Stimulated activated CD4-positive, alpha-beta T cell treated with anti-CD3 and anti-CD28 coated beads, TNF-alpha, amount 100 ng/mL, for 24 hours (primary cell): ENCODE data around the gene KBTBD7.
"Not testable (repeated sequence)": the region's sequence is repeated elsewhere in the genome, so short reads cannot be mapped to it uniquely, and the experiment has no call there.

ENCODE experiments used
- DNase-seq, 3 experiments: peaks; one replicate each; pipeline ENCODE4 v3.0.0-alpha.2; 2020; ENCODE audit warnings: low read depth in 3 of 3

The KBTBD7 gene

DNA sequence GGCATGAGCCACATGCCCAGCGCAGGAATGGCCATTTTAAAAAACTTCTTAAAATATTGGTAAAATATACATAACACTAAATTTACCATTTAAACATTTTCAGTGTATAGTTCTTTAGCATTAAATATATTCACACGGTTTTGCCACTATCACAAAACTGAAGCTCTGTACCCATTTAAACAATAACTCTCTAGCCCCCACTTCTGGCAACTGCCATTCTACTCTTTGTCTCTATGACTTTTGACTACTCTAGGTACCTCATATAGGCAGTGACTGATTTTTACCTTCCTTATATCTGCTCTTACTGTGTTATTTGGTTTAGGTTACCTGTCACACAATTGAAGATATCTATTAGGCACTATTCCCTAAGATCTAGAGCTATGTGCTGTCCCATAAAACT, 2.3 kb upstream of the KBTBD7 start:
- no peak for DNase-seq

DNA sequence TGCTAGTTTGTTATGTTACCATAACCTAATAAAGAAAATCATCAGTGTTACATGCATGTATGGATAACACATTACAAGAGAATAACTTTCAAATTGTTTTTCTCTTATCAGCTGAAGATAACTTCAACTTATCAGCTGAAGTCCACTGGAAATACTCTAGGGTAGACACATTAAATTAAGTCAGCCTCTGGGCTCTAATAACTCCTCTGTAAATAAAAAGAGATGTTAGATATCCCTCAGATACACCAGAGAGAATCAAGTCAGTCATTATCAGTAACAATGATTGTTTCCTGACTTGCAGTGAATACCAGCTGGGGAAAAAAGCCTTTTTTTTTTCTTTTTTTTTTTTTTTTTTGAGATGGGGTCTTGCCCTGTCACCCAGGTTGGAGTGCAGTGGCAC, 1.6 kb upstream of the KBTBD7 start:
- DNase-seq: no peak

DNA sequence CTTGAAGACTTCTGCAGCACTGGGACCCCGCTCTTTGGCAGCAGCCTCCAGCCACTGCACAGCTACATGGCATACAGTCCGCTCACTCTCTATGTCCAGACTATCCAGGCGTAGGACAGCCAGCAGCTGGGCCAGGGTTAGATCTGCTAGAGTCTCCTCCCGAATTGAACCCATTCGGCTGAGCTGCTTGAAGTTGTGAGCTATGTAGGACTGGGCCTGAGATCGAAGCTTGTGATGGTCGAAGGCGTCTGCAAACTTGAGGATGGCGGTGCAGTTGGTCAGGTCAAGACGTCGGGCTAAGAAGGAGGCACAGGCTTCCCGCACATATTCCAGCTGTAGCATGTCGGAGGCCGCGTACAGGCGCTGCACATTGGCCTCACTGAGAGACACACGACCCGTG, 900 bp downstream of the KBTBD7 start:
- no peak for DNase-seq

DNA sequence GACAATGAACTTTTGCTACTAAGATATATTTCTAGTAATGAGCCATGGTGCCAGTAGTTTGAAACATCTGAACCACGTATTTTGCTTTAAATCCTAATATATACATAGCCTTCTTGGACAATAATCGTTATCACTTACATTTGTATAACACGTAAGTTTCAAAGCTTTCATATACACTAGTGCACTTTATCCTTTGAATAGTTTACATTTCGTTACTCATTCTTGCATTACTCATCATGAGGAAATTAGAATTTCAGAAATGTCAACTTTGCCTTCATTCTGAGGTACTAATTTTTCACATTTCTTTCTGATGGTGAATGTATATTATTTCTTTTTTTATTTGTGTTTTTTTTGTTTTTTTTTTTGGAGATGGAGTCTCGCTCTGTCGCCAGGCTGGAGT, 5.8 kb downstream of the KBTBD7 start:
- no peak for DNase-seq

DNA sequence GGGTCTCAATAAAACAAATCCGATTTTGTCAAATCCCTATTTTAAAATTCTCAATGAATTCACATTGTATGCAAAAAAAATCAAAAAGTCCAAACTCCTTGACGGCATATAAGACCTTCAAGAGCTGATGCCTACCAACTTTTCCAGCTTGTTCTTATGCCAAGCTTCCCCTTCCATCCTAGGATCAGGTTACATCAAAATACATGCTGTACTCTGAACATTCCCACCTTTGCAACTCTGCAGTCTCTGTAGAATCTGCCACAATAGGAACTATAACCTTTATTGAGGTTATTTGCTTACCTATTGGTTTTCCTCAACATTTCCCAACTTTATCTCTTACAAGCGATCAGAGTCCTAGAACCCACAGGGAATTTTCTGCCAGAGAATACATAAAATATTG, 7.9 kb downstream of the KBTBD7 start:
- no peak for DNase-seq

DNA sequence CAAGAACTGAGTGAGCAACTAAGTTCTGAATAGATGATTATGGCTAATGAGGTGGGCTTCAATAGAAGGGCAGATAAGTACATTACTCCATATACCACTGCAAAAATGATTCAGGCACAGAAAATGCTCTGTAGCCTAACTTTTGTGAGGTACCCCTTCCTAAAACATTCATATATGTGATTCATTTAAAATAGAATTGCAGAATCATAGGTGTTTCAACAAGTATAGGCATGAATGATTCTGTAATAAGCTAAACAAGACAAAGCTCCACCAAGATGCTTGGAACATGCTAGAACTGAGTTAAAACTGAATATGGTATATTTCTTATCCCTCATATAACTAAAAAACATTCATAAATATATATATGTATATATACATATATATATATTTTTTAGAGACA, 12.1 kb downstream of the KBTBD7 start:
- no peak for DNase-seq

DNA sequence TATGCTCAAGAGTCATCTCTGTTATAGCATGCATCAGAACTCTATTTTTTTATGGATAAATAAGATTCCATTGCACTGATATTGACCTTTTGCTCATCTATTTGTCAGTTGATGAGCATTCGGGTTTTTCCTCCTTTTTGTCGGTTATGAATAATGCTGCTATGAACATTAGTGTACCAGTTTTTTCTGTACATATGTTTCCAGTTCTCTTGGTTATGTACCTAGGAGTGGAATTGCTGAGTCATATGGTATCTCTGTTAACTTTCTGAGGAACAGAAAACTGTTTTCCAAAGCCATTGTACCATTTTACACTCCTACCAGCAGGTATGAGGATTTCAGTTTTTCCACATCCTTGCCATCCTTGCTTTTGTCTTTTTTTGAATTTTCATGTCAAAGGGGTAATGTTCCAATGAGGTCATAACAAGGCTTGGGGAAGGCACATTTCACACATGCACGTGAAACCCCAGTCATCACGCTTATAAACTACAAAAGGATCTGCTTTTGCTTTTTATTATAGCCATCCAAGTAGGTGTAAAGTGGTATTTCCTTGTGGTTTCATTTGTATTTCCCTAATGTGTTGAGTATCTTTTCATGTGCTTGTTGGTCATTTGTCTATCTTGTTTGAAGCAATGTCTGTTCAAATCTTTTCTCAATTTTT, 14.6 kb downstream of the KBTBD7 start:
- no peak for DNase-seq

DNA sequence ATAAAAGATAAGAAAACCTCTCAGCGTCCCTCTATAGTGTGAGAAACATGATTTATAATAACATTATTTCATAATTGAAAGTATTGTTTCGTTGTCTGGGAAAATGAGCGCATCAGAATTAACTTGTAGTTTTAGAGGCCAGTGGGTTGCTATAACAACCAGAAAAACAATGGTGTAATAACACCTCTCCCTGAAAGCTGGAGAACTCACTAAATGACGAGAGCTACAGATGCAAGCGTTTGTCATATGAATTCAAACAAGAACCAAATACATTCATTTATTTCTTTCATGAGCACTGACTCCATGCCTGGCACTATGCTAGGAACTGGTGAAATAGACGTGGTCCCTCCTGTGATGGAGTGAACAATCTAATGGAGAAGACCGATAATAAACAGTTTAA, 16.3 kb downstream of the KBTBD7 start:
- no peak for DNase-seq

DNA sequence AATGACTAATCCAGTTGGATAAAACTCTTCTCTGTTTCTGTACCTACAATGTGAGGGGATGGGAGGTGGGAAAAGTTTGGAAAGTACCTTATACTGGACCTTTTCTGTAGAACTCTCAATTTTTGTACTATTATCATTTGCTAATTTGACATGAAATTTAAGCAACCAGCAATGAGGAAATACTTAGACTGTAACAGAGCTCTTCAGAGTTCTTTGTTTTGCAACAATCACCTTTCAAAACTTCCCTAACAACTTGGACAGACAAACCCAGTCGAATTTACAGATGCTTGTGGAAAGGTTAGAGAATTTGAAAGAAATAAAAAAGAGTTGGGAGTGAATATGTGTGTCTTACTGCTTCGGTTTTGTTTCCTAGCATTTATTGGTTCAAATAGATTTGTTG, 16.8 kb downstream of the KBTBD7 start:
- DNase-seq: no peak

DNA sequence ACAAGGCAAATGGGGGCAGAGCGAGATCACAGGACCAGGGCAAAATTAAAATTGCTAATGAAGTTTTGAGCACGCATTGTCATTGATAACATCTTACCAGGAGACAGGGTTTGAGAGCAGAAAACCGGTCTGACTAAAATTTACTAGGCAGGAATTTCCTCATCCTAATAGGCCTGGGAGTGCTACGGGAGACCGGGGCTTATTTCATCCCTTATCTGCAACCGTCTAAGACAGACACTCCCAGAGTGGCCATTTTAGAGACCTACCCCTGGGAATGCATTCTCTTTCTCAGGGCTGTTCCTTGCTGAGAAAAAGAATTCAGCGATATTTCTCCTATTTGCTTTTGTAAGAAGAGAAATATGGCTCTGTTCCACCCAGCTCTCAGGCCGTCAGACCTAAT, 18.8 kb downstream of the KBTBD7 start:
- not testable (repeated sequence) for DNase-seq

DNA sequence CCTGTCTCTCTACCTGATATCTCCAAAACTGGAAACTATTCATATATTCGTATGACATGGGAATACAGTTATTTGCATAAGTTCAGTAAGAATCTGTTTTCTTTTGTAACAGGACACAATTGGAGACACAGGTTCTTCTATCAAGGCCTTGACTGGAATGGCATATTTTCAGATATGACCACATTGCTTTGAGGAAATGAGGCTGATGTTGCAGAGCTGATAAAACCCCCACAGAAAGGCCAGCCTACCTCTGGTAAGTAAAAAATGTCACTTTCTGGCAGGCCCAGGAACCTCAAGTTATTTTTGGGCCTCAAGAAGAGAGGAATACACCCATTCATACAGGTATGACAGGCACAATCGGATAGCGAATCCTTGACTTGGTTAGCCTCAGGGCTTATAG, 32.2 kb downstream of the KBTBD7 start:
- no peak for DNase-seq

DNA sequence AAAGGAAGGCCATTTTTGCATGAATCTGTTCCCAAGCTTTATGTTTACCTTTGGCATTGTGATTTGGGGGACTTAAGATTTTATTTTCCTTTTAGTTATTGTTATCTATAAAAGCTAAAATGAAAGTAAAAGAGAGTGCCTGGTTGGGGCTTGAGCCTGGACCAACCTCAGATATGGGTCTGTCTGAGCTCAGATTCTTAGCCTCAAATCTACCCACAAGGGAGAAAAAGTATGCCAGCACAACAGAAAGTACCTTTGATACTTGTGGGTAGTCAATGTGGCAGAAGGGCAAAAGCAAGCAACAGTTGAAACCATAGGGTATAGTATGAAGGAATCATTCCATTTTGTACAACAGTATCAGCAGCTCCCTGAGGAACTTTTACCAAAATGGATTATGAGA, 35.2 kb downstream of the KBTBD7 start:
- no peak for DNase-seq

DNA sequence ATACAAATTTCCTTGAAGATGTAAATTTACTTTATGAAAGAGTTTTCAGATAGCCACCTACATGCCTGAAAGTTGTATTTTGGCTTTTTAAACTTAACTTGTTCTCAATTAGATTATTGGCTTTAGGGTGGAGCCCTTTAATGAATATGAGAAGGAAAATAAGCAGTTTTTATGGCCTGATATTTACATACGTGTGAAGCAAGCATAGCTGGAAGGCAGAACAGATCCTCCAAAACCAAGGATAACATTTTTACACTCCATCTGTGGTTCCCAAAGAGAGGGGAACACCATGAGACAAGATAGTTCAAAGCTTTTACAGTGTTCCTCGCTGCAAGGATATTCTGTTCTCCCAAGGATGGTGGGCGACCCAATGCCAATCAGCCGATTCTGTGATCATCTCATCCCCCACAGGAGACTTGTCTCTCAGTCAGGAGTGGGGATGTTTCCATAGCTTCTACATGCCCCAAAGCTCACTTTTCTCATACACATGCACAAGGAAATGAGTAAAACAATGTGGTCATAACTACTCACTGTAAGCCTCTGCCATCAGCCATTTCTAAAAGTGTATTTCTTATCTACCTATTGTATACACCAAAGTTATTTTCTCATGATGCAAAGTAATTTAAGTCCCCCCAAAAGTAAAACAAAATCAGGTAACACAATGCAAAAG, 37.2 kb downstream of the KBTBD7 start:
- no peak for DNase-seq

DNA sequence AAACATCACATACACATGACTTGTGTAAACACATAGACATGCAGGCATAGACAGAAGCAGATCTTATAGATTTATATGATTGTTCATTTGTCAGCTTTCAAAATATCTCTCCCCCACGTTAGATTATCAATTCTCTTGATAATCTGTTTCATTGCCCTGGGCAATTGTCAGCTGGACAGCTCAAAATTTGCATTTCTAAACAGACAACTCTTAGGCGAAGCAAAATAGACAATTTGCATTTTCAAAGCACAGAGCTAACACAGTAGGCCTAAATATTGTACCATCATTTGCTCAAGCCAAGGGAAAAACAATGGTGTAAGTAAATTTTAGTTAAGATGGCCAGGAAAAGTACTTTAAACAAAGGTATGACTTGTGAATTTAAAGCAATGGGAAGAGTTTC, 37.7 kb downstream of the KBTBD7 start:
- DNase-seq: no peak

DNA sequence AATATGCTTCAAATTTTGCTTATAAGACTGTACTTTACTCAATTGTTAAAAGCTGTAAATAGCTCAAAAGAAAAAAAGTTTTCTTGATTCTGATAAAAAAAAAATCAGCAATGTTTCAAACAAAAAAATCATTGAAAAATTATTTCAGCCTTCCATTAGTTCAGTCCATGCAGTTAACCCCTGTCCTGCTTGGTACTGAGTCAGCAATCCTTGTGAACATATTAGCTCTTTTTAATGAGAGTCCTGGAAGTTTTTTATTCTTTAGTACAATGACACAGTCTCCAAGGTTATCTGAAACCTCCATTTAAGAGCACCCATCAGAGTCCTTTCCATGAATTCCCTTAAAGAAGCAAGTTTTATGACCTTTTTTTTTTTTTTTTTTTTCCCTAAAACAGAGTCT, 40.3 kb downstream of the KBTBD7 start:
- no peak for DNase-seq

DNA sequence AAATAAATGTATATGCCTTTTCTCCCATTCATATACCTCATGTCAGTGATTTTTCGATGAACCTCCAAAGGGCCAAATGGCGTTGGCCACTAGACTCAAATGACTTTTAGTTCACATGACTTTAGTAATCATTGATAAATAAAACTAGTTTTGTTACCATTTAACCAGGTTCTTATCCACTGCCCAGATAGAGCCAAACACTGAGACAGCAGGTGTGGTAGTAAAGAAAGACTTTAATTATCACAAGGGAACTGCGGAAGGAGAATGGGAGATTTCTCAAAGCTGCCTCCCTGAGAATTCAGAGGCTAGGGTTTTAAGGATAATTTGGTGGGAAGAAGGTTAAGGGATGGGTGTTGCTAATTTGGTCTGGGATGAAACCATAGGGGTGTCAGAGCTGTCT, 42.4 kb downstream of the KBTBD7 start:
- no peak for DNase-seq

DNA sequence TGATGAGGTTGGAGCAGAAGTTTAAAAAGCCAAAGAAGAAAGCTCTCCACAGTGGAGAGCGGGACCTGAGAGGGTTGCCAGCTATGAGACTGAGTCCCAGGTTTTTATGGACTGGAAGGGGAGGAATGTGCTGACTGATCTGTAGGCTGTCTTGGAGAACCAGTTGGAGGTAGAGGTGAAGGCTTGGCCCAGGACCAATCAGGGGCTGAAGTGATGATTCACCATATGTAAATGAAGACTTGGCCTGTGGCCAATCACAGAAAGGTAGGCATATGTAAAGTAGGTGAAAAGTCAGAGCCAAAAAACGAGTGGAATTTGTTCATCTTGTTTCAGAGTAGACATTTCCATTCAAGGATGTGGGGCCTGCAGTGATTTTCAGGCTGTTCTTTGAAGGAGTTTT, 44.3 kb downstream of the KBTBD7 start:
- no peak for DNase-seq

DNA sequence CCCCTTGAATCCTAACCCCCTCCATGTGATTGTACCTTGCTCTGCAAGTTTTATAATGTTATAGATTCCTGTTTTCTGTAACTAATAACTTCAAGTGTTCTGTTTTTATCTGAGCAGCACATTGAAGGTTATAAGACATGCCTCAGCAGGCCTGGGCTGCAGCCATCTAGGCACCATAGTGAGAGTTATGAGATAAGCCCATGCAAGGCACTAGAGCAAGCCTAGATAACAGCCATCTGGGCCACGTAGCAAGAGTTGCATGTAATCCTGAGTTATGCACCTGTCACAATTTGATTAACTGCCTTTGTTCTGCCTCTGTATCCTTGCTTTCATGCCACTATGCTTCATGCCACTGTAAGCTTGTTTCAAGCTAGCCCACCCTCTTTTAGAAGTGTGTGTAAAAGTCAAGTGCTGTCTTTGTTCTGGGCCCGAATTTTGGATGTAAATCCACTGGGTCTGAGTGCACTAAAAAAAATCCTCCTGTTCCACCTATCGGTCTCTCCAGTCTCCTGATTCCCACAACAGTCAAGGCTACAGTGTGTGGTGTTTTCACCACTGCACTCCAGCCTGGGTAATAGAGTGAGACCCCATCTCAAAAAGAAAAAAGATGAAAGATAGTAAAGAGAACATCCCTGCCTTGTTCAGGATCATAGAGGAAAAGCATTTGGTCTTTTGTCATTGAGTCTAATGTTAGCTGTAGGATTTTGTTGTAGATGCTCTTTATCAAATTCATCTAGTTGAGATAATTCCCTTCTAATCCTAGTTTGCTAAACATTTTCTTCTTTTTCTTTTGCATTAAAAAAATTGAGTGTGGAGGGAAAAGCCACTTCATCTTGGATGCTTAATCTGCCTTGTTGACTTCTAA, 45.7 kb downstream of the KBTBD7 start:
- no peak for DNase-seq

DNA sequence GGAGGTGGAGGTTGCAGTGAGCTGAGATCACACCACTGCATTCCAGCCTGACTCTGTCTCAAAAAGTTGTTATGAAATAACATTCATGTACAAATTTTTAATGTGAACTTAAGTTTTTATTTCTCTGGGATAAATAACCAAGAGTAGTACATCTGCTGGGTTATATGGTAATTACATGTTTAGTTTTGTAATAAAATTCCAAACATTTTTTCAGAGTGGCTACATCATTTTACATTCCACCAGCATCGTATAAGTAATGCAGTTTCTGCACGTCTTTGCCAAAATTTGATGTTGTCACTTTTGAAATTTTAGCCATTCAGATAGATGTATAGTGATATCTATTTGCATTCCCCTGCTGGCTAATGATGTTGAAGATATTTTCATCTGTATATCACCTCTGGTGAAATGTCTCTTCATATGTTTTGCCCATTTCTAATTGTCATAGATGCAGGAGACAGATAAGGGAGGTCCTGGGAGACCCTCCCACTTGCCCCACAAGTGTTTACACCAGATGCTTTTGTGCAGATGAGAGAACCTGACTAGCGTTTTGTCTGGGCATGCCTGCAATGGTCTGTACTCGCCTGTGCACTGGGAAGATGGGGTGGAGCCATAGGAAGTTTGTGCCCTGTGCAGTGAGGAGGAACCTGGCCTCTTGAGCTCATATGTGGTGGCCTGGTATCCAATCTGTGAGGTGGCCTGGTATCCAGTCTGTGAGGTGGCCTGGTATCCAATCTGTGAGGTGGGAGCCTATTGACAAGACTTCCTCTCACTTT, 49.0 kb downstream of the KBTBD7 start:
- no peak for DNase-seq

DNA sequence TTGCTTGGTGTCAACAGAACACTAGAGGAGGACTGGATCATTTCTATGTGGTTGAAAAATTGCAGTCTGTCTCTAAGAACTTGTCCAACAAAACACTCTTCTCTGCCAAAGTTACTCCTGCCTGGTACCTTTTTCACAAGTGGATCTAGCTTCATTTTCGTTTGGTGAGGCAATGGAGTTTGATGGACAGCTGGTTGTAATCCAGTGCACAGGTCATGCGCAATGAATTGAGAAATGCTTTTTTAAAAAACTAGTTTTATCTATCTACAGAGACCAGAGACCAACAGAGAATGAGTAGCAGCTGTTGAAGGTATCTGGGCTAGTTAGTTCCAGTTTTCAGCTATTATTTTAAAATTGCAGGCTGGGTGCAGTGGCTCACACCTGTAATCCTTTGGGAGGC, 49.8 kb downstream of the KBTBD7 start:
- no peak for DNase-seq
